HG03108 (cell line): ENCODE data around the gene HNRNPF.
"Not testable (repeated sequence)": the region's sequence is repeated elsewhere in the genome, so short reads cannot be mapped to it uniquely, and the experiment has no call there.

Experiments
- ATAC-seq: cut with Tn5 transposase; IDR thresholded peaks from one replicate; pipeline ENCODE4 v1.9.1; 2021; ENCODE audit warnings: moderate library complexity; ENCODE audit not compliant: unreplicated experiment

The HNRNPF gene

DNA sequence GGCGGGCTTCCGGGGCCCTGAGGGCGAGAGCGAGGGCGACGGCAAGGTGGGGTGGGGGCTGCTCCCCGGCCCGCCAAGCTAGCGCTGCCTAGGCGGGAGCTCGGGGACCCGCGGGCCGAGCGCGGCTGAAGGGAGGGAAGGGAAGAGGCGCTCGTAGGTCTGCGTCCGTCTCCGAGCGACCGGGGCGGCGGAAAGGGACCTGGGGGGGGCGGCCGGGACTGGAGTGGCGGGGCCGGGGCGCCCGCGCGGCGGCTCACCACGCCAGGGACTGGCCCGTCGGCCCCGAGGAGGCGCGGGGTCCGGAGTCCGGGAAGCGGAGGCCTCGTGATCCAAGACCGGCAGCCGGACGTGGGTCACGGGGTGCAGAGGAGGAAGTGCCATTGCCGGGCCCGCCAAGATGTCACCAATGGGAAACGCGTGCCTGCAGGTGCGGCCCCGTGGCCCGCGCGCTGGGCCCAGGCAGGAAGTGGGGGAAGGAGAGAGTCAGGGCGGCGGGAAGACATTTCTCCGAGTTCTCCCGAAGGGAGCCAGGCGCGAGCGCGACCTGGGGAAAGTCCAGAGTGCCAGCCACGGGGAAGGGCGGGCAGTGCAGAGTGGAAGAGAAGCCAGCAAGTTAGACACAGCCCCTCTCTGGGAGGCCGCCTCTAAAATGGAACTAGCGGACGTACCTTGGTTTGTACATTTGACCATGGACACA lies 11.9 kb downstream of the HNRNPF start:
- ATAC-seq, result peak; percentile 78

DNA sequence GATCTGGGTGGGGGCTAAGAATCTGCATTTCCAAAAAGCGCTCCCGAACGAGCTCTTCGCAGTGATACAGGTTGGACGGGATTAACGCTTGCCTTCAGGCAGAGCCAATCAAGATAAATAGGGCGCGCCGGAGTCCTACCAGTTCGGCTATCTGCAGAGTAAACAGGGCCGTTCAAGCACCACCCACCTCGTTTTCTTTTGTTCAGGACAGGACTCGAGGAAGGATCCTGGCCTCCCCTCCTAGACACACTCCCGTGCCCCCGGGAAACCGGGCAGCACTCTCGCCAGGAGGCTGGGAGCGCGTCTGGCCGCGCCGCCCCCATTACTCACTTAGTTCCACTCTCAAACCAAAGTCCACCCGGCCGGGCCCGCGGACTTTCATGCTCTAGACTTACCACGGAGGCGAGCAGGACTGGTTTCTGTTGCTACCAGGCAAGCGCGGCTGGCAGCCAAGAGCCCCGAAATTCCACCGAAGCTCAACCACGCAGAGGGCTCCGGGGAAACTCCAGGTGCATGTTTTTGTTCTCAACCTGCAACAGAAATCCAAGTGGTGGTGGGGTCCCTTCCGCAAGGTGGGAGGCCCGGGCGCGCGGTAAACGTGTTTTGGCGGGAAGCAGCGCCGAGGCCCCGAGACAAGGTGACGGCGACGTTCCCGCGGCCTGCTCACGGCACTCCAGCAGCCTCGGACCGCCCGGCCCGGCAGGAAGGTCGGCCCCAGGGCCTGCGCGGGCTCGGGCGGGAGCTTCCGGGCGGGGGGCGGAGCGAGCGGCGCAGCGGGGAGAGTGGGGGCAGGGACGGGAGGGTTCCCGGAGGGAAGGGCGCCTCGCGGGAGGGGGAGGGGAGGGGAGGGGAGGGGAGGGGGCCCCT lies 12.7 kb downstream of the HNRNPF start:
- ATAC-seq, result peak; percentile 40

DNA sequence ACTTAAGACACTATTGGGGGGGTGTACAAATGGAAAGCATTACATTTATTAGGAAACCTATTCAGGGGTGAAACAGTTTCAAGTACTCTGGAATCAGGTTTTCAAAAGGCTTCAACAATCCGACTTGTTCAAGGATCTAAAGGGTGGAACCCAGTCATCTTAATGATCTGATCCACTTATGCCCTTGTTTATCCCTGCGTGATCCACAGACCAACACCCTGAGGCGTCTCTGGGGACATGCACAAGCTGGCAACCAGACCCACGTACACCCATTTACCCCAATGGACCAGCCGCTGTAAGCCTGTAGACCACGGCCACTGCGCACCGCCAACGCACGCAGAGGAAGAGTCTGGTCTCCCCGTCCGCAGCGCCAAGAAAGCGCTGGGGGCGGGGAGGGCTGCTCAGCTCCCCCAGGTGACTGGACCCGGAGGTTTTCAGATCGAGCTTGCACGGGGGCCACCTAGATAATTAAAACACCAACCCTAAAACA lies 13.4 kb downstream of the HNRNPF start:
- no peak for ATAC-seq

DNA sequence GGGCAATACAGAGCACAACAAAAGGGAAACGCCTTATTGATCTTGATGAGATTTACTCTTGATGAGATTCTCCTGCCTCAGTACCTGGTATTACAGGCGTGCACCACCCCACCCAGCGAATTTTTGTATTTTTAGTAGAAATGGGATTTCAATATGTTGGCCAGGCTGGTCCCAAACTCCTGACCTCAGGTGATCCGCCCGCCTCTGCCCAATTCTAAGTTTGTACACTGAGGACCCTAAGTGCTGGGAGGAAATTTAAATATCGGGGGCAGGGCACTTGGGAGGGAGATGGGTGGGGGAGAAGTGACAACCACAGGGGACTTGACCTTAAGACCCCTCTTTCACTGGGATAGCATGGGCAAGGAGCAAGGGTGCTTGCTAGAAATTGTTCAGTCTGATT lies 14.1 kb downstream of the HNRNPF start:
- ATAC-seq, result no peak

DNA sequence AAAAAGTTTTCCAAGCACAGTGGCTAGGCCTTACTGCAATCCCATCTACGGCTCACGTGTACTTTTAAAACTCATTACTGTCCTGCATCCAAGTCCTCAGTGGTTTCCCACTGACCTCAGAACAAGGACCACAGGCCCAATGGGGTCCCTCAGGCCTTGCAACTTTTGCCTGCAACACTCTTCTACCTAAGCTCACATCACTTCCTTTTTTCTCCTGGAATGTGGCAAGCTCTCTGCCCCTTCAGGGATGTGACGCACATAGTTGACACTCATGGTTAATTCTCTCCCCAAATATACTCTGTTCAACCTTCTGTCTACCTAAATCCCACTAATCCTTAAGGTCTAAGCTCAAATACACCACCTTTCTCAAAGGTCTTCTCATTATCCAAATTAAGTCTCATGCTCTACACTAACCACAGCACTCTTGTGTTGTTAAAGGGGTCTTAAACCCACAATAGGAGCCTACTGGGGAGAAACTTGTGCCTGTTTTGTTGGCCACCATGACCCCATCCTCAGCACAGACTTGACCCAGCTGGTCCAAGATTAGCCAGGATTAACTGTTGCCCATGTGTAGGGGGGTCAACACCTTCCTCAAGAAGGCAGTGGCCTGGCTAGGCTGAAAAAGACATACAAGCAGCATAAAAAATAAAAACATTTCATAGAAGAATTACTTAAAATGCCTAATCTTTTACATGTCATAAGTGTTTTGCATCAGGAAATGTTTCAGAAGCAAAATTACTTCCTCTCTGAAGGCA lies 15.2 kb downstream of the HNRNPF start:
- no peak for ATAC-seq

DNA sequence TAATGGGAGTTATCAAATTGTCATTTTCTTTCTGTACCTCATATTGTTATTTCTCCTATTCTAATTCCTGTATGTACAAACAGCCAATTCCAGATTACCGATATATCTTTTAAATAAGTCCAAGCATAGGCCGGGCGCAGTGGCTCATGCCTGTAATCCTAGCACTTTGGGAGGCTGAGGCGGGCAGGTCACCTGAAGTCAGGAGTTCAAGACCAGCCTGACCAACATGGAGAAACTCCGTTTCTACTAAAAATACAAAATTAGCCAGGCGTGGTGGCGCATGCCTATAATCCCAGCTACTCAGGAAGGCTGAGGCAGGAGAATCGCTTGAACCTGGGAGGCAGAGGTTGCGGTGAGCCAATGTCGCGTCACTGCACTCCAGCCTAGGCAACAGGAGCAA lies 15.8 kb downstream of the HNRNPF start:
- ATAC-seq, result not testable (repeated sequence)

DNA sequence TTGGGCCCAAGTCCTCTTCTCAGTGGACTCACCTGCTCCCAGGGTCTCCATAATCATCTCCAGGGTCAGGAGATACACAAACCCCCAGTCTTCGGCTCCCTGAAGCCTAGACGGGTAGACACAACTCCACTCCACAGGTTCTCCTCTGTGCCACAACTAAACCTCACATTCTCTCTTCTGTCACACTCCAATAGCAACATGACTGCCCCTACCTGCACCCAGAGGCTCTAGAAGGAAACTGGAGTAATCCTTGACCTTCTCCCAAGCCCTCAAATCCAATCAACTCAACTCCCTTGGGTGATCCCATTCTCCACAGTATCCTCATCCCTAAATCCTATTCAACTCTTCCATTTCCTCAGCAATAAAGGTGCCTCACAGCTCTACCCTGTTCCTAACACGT lies 16.2 kb downstream of the HNRNPF start:
- no peak for ATAC-seq

DNA sequence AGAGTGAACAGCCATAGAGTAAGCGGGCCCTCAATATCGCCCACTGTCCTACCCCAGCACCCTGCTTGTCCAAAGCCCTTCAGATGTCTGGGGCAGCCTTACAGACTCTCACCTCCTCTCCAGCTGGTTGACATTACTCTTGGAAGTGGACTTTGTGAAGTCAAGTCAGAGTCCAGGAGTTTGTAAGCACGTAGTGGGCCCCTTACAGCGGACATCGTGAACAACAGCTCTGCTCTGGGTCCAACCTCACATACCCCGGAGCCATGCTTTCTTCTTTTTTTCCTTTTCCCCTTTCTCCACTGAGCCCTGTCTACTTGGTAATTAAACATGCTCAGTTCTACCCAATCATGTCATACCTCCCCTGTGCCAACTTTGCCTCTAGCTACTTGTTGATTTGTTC lies 17.5 kb downstream of the HNRNPF start:
- no peak for ATAC-seq

DNA sequence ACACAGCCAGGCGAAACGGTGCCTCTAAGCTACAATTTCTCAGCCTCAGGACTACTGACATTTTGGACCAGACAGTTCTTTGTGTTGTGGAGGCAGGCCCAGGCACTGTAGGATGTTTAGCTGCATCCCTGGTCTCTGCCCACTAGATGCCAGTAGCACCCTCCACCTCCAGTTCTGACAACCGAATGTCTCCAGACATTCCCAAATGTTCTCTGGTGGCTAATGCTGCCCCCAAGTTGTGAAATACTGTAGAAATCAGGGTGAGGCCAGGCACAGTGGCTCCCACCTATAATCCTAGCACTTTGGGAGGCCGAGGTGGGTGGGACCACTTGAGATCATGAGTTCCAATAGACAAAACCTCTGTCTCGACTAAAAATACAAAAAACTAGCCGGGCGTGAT lies 18.2 kb downstream of the HNRNPF start:
- no peak for ATAC-seq

DNA sequence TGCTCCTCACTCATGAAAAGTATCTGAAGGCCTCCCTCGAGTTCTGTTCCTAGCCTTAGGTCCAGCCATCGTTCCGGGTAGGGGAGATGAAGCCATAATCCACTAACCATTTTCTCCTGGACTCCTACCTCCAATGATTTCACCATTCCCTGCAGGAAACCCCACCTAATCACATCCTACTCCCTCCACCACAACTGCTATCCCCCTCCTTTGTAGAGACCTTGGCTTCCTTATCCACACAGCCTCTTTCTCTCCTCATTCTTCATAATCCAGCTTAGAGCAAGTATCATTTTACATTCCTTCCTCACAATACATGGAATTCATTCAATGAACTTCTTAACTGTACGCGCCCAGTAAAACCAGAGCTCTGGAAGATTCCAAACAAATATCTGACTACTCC lies 18.7 kb downstream of the HNRNPF start:
- ATAC-seq, result no peak

DNA sequence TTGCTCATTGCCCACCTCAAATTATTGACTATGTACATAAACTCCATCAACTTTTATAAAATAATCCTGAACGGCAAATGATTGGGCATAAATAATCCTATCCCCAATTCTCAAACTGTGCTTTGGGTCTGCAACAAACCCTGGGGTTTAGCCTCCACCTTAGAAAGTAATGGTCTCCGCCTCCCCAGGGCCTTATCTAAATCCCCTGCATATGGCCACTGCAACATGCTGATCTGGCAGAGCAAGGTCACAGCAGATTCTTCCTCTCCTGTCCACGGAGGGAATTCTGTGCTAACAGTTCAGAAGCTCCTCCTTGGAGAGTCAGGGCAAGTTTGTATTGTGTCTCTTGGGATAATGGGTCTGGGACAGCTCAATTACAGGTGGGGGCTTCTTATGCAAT lies 19.1 kb downstream of the HNRNPF start:
- ATAC-seq, result no peak

DNA sequence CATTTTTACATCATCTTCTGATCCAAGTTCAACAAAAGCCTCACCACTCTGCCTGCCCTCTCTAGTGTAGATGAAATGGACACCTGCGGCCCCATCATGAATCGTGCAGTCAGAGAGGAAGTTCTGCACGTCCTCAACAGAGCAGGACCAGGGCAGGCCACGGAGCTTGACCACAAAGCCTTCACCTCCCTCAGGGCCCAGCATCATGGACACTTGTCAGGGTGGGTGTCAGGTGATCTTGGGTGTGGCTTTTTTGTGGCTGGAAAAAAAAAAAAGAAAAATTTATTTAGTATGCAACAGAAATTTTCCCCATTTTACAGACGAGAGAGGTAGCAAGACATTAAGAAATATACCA lies 21.3 kb downstream of the HNRNPF start:
- ATAC-seq, result no peak

DNA sequence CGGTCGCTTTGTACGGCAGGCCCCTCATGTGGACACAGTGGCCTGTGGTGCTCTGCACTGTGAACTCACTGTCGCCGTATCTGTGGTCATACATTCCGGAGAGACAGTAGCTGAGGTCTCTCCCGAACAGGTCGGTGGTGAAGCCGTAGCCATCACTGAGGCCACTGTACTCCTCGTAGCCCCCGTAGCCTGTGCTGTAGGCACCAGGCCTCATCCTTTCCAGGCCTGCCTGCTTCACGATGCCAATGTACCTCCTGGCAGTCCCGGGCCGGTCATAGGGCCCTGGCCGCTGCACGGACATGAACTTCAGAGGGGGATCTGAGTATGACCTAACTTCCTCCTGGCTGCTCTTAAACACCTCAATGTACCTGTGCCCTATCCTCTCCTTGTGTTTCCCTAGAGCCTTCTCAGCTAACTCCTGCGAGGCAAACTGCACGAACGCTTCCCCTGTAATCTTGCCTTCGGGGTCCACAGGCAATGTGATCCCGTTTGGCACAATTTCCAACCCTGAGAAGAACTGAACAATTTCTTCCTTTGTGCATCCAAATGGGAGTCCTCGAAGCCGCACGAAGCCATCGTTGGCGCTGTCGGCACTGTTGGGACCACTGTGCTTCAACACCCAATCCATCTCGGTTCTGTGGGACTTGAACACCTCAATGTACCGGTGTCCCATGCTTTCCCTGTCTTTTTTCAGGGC lies 21.9 kb downstream of the HNRNPF start:
- no peak for ATAC-seq

DNA sequence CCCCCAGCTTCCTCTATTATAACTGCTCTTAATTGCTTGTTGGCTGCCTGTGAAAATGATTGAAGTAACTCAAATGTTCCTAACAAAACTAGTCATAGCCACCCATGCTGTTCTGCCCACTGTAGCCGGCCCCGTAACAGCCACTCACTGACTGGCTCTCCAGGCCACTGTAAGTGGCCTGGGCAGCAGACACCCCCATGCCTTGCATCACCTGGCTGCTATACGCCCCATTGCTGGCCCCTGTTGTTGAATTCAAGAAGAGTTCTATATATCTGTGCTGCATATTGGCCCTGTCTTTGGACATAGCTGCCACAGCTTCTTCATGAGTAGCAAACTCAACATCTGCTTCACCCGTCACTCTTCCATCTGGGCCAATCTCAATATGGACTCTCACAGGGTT lies 22.4 kb downstream of the HNRNPF start:
- no peak for ATAC-seq

DNA sequence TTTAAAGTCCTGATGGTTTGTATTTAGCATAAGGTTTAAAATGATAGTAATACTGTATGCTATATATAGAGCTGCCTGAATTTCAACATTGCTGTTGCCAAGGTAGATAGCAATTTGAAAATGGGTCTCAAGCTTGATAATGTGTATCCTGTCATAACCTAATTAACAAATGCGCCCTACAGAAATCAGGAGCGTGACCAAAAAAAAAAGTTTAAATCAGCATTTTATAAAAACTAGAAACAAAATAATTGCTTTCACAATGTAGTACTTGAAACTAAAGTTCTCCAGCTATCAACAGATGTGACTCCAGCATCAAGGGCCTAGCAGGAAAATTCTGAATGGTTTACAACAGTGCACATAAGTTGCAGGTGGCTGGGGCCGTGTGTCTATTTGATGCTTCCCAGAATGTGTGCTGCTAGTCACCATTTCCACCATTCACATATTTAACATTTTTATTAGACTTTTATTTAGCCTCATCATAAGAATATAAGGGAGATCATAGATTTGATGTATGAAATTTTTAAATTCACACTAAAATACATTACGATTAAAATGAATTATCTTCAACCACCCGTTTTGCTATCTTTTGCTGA lies 23.5 kb downstream of the HNRNPF start:
- ATAC-seq, result no peak

DNA sequence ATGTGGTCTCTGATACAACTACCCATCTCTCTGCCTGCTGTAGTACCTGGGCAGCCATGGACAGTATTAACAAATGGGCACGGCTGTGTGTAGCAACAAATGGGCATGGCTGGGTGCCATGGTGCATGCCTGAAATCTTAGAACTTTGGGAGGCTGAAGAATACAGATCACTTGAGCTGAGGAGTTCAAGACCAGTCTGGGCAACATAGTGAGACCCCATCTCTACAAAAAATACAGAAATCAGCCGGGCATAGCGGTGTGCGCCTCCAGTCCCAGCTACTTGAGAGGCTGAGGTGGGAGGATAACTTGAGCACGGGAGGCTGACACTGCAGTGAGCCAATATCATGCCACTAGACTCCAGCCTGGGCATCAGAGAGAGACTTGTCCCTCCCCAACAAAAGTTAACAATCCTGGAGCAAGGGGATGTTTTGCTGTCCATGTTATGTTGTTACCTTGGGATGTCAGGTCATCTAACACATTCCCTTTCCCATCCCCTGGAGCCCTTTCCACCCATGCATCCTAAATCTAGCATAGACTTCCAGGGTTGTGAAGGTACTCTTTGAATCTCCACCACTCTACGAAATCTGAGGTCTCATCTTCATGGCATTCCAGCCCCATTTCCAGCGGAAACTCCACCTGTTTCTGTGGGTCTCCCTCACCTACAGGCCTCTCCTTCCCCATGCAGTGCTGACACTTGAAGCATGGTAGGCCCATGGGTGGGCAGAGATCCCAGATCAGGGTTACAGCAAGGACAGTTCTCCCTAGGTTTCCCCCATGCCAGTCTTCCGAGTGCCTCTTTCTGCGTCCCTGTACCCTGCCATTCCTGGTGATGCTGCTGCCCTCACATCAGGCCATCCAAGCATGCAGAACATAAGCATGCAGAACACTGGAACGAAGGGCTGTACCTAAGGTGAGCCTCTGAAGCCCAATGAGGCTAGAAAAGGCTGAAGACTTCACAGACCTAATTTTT lies 24.4 kb downstream of the HNRNPF start:
- no peak for ATAC-seq

DNA sequence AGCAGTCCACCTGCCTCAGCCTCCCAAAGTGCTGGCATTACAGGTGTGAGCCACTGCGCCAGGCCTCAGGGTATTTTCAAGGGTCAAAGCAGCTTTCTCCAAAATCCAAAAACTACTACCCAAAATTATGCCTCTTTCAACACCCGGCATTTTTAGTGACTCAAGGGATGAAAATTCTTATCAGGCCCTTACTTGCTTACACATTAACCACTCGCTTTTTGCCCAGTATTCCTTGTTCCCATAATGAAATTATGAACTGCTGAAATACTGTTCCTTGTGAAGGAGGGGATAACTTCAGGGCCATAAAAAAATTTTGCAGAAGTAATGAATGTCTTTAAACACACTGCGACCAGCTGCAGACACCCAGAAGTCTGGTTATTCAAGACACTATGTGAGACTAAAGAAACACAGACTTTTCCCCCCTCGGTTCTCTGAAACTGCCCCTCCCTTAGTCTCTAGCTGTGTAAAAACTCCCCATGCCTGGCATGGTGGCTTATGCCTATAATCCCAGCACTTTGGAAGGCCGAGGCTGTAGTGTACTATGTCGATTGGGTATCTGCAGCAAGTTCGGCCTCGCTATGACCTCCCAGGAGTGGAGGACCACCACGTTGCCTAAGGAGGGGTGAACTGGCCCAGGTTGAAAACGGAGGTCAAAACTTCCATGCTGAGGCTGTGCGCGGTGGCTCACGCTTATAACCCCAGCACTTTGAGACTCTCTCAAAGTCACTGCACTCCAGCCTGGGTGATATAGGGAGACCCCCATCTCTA lies 25.6 kb downstream of the HNRNPF start:
- ATAC-seq, result no peak

DNA sequence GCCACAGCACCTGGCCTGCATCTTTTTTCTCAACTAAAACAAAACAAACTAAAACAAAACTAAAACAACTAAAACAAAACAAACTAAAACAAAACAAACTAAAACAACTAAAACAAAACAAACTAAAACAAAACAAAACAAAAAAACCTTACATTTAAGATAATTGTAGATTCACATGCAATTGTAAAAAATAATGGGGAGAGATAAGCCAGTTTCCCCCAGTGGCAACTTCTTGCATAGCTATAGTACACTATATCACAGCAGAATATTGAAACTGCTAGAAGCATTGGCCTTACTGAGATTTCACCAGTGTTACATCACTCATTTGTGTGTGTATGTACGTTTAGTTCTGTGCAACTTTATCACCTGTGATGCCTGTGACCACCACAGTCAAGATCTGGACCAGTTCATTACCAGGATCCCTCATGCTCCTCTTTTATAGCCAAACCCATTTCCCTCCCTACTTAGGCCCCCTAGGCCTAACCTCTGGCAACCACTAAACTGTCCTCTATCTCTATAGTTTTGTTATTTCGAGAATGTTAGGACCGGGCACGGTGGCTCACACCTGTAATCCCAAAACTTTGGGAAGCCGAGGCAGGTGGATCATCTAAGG lies 28.3 kb downstream of the HNRNPF start:
- no peak for ATAC-seq
